Lower leg skin (tissue), 4 donors: ENCODE measurements around the gene VEZT. TPM values are rescaled to one million over a fixed set of nuclear protein-coding genes. Genes with fewer than 3 reads are reported as not detected.
"Not testable (repeated sequence)": the region's sequence is repeated elsewhere in the genome, so short reads cannot be mapped to it uniquely, and the experiment has no call there.

ENCODE experiments used
- DNase-seq, 2 donors: peaks; one replicate each; pipeline ENCODE4 v3.0.0-alpha.2; 2019; ENCODE audit warnings: low spot score in 2 of 2
- H3K4me3 ChIP-seq: fragments of 200-600 bp; sonication (generic); 2 replicates; pipeline ENCODE4 v1.5.1; 2017; ENCODE audit warnings: mild to moderate bottlenecking, low read depth; ENCODE audit not compliant: poor library complexity, severe bottlenecking
- CTCF ChIP-seq, 3 donors: fragments of 450-650 bp; IDR thresholded peaks; one replicate each; pipeline ENCODE4 v1.5.1; 2016; ENCODE audit warnings: antibody characterized with exemption in 3 of 3, mild to moderate bottlenecking in 3 of 3, moderate library complexity in 2 of 3
- POLR2A ChIP-seq, 2 donors: fragments of 450-650 bp; IDR thresholded peaks; one replicate each; pipeline ENCODE4 v1.6.1; 2016 to 2017; ENCODE audit warnings: antibody characterized with exemption in 2 of 2, mild to moderate bottlenecking in 1 of 2, moderate library complexity in 1 of 2
- WGBS, 2 donors: methylation state at CpG; one replicate each; pipeline ENCODE4 v1.1.5; 2018; 5-methylcytosine and 5-hydroxymethylcytosine counted together
- intact Hi-C: fragments of 100-400 bp; cut with DNase I; formaldehyde crosslinking; loops from one replicate; pipeline ENCODE4 v1.15.0; 2023; ENCODE audit warnings: low total_unique reads
- total RNA-seq, 4 donors: library from RNA; depleted of rRNA; stranded (reverse); fragments of >200 nt; gene quantifications; one replicate each; pipeline ENCODE4 v1.1.0, GENCODE V29; 2016

Gene VEZT
- total RNA-seq, 4 donors from 2014 or later, result 40.6 to 95.9 (median 46.4) TPM

DNA sequence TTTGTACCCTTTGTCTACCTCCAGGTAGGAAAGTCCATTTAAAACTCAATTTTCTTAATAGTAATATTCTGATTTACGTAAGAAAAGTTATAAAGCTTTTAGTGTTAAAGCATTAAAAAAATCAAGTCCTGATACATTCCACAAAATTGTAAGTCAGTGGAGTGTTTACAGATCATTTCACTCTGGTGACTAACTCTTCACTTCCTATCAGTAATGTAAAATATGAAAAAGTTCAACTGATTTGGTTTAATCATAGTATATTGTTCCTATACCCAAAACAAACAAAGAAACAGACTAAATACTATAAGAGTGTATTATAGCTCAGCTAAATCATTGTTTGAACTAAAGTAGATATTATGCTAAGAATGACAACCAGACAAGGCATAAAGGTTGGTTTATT is 85.9 kb downstream of the VEZT start:
- intact Hi-C loops, result no loop called here
- DNase-seq, result no peak
- TF ChIP-seq CTCF (IDR thresholded peaks at IDR 0.05) (no peak), POLR2A (IDR thresholded peaks at IDR 0.05) (no peak)
- H3K4me3 ChIP-seq, result no peak overlapping the region
- 92 to 95% methylated on average over 1 of the region's 1 CpG for WGBS, 2 donors

DNA sequence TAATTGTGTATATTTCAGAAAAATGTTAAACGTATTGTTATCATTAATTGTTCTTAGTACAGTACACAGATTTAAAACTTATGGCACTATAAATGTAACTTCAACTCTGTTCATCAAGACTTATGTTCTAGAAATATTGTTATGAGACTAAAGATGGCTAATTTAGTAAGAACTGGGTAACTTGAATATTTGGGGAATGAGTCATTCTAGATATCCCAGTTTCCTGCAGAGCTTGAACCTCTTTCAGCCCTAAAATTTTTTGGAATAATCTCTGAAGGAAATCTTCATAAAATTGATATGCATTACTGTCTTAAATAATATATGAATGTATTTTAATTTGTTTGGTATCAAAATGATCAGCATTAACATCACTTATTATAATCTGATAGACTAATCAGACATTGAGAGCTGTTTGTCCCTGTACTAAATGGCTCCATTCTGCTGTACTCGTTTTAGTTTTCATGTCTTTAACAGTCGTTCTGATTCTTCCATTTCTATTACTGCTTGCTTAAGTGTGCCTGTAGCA is 87.1 kb downstream of the VEZT start:
- DNase-seq, result no peak
- no peak overlapping the region for H3K4me3 ChIP-seq
- no peak for TF ChIP-seq POLR2A (IDR thresholded peaks at IDR 0.05)
- no peak for TF ChIP-seq CTCF (IDR thresholded peaks at IDR 0.05)
- intact Hi-C loops, result no loop called here
- 74 to 78% methylated on average over 3 of the region's 3 CpGs for WGBS, 2 donors

- DNase-seq, result no peak
- H3K4me3 ChIP-seq, result no peak overlapping the region
- intact Hi-C loops, result no loop called here
- TF ChIP-seq POLR2A (IDR thresholded peaks at IDR 0.05), result no peak
- TF ChIP-seq CTCF (IDR thresholded peaks at IDR 0.05), result no peak
- 74 to 80% methylated on average over 1 of the region's 1 CpG for whole genome bisulfite sequencing, 2 donors
These were observed 95.0 kb downstream of the VEZT start for GRCh38 chr12:95312656-95313055.

DNA sequence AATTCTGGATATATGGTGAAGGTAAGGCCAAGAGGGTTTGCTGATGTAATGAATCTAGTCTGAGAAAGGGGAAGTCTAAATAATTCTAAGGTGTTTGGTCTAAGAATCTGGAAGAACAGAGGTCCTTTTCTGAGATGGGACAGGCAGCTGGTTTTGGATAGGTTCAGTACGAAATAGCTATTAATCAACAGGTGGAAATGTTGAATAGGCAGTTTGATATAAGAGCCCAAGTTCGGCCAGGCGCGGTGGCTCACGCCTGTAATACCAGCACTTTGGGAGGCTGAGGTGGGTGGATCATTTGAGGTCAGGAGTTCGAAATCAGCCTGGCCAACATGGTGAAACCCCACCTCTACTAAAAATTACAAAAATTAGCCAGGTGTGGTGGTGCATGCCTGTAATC is 97.1 kb downstream of the VEZT start:
- H3K4me3 ChIP-seq, intact Hi-C loops, DNase-seq: not testable (repeated sequence)
- WGBS, 2 donors, result 90 to 95% methylated on average over 6 of the region's 6 CpGs

- DNase-seq, result no peak
- H3K4me3 ChIP-seq, result no peak overlapping the region
- intact Hi-C loops, result no loop called here
- TF ChIP-seq CTCF (IDR thresholded peaks at IDR 0.05) (no peak), POLR2A (IDR thresholded peaks at IDR 0.05) (no peak)
- WGBS, 2 donors, result 95% methylated on average over 4 of the region's 4 CpGs
These were observed 99.2 kb downstream of the VEZT start for GRCh38 chr12:95316798-95317197.

- intact Hi-C loops, result no loop called here
- TF ChIP-seq CTCF (IDR thresholded peaks at IDR 0.05) (no peak), POLR2A (IDR thresholded peaks at IDR 0.05) (no peak)
- no peak overlapping the region for H3K4me3 ChIP-seq
- DNase-seq, result no peak
- 89% methylated on average over 2 of the region's 2 CpGs for WGBS, 2 donors
These were observed 100.5 kb downstream of the VEZT start for GRCh38 chr12:95318071-95318545.
